Chondrocyte (in vitro differentiated cells): ENCODE data around the gene PCDHGB2. TPM values are rescaled to one million over a fixed set of nuclear protein-coding genes. Genes with fewer than 3 reads are reported as not detected.
"Not testable (repeated sequence)": the region's sequence is repeated elsewhere in the genome, so short reads cannot be mapped to it uniquely, and the experiment has no call there.

ENCODE experiments used
- DNase-seq: peaks from one replicate; pipeline ENCODE4 v3.0.0; 2021; ENCODE audit warnings: mixed read lengths, low spot score
- H3K27ac Mint-ChIP-seq: one replicate; pipeline ENCODE4 v1.8.0; 2021; ENCODE audit warnings: mild to moderate bottlenecking, moderate library complexity, mixed read lengths; ENCODE audit not compliant: unreplicated experiment
- H3K27me3 Mint-ChIP-seq: 2 replicates; pipeline ENCODE4 v1.8.0; 2021; ENCODE audit warnings: low read depth, mixed read lengths
- H3K36me3 Mint-ChIP-seq: 2 replicates; pipeline ENCODE4 v1.8.0; 2021; ENCODE audit warnings: low read depth, mixed read lengths
- H3K4me1 Mint-ChIP-seq: 2 replicates; pipeline ENCODE4 v1.8.0; 2021; ENCODE audit warnings: low read depth, mild to moderate bottlenecking, mixed read lengths
- H3K4me3 Mint-ChIP-seq: one replicate; pipeline ENCODE4 v1.8.0; 2021; ENCODE audit warnings: mild to moderate bottlenecking, moderate library complexity, mixed read lengths; ENCODE audit not compliant: unreplicated experiment
- H3K9me3 Mint-ChIP-seq: 2 replicates; pipeline ENCODE4 v1.8.0; 2021; ENCODE audit warnings: low read depth, mixed read lengths
- CTCF ChIP-seq: fragments of 200-600 bp; sonication (generic); IDR thresholded peaks from 2 replicates; pipeline ENCODE4 v1.5.0; 2021; ENCODE audit warnings: antibody characterized with exemption, mild to moderate bottlenecking, moderate library complexity
- total RNA-seq: library from RNA; stranded (reverse); gene quantifications from 3 replicates; pipeline ENCODE4 v1.2.1, GENCODE V29; 2021

The PCDHGB2 gene
- total RNA-seq, 1 donor from 2014 or later: 1.0 TPM

GRCh38 chr5:141382469-141383294, 22.9 kb downstream of the PCDHGB2 start, which contains the start of gene PCDHGA7:
PCDHGA7 (plus strand) TSS chr5:141382742; CDS start chr5:141382900, 158 bp downstream.
- peaks cover 1% of the 10 kb centered on the region for H3K36me3 Mint-ChIP-seq
- no peaks in the 10 kb centered on the region for H3K27me3 Mint-ChIP-seq
- H3K9me3 Mint-ChIP-seq: peaks cover 51% of the 10 kb centered on the region
- H3K27ac Mint-ChIP-seq: no peak within 1 kb of the TSS
- no peak for TF ChIP-seq CTCF
- H3K4me1 Mint-ChIP-seq: no peaks in the 10 kb centered on the region
- DNase-seq: peak; percentile 85
- no peak within 1 kb of the TSS for H3K4me3 Mint-ChIP-seq

- peaks cover 52% of the 10 kb centered on the region for H3K9me3 Mint-ChIP-seq
- no peak overlapping the region for H3K4me3 Mint-ChIP-seq
- H3K36me3 Mint-ChIP-seq: peaks cover 1% of the 10 kb centered on the region
- H3K27ac Mint-ChIP-seq: no peak overlapping the region
- no peaks in the 10 kb centered on the region for H3K4me1 Mint-ChIP-seq
- no peak for TF ChIP-seq CTCF
- no peaks in the 10 kb centered on the region for H3K27me3 Mint-ChIP-seq
- peak; percentile 77 for DNase-seq
These were observed 23.6 kb downstream of the PCDHGB2 start for GRCh38 chr5:141383345-141383744.

- Mint-ChIP-seq H3K4me1 (no peaks in the 10 kb centered on the region), H3K4me3 (no peak overlapping the region), H3K27ac (no peak overlapping the region), H3K9me3 (peaks cover 45% of the 10 kb centered on the region), H3K36me3 (peaks cover 4% of the 10 kb centered on the region), H3K27me3 (no peaks in the 10 kb centered on the region)
- DNase-seq: peak; percentile 88
- TF ChIP-seq CTCF: no peak
These were observed 24.9 kb downstream of the PCDHGB2 start for GRCh38 chr5:141384471-141385267.

GRCh38 chr5:141387557-141388311, 27.9 kb downstream of the PCDHGB2 start, which contains the start of gene PCDHGB4:
PCDHGB4 (plus strand) TSS chr5:141387698; CDS start chr5:141387885, 187 bp downstream.
- H3K4me1 Mint-ChIP-seq, H3K36me3 Mint-ChIP-seq, DNase-seq, H3K27me3 Mint-ChIP-seq: not testable (repeated sequence)
- peak; percentile 66 for TF ChIP-seq CTCF
- H3K9me3 Mint-ChIP-seq: peaks cover 46% of the 10 kb centered on the region
- H3K4me3 Mint-ChIP-seq: peak within 1 kb of the TSS; percentile 68
- peak within 1 kb of the TSS; percentile 27 for H3K27ac Mint-ChIP-seq

- H3K4me1 Mint-ChIP-seq: peaks cover 2% of the 10 kb centered on the region
- DNase-seq: no peak
- peaks cover 6% of the 10 kb centered on the region for H3K36me3 Mint-ChIP-seq
- H3K27ac Mint-ChIP-seq: no peak overlapping the region
- H3K4me3 Mint-ChIP-seq: no peak overlapping the region
- no peak for TF ChIP-seq CTCF
- H3K27me3 Mint-ChIP-seq: no peaks in the 10 kb centered on the region
- H3K9me3 Mint-ChIP-seq: peaks cover 47% of the 10 kb centered on the region
These were observed 28.9 kb downstream of the PCDHGB2 start for GRCh38 chr5:141388661-141389060.
